ENCODE data around the gene AGPAT1.

Gene AGPAT1

DNA sequence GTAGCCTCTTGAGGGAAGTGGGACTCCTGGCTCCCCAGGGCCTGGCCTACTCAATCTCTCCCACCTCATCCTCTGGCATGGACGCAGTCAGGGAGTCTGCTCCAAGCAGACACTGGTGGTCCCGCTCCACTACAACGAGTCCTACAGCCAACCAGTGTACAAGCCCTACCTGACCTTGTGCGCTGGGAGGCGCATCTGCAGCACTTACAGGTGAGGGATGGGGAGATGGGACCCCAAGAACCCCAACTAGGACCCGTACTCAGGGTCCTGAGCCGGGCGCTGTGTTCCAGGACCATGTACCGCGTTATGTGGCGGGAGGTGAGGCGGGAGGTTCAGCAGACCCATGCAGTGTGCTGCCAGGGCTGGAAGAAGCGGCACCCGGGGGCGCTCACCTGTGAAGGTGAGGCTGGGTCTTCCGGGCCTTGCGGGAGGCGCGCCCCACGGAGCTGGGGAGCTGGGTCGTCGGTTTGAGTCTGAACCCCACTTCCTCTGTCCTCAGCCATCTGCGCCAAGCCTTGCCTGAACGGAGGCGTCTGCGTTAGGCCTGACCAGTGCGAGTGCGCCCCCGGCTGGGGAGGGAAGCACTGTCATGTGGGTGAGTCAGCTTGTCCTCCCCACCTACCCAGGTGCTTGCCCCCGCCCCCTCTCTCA lies 9.3 kb downstream of the AGPAT1 start:
- Histone ChIP-seq H3K27me3 (ENCODE audit: control insufficient read depth, insufficient read depth, low read length) (no peaks in the 10 kb centered on the region), H3K9me3 (ENCODE audit: control insufficient read depth, low read length) (no peaks in the 10 kb centered on the region), H3K79me2 (no peaks in the 10 kb centered on the region), H2AFZ (no peak overlapping the region), H3K4me3 (ENCODE audit: low read depth, low read length) (no peak overlapping the region), H3K9ac (no peak overlapping the region), H3K27ac (no peak overlapping the region), H3K4me2 (ENCODE audit: low read length) (no peak overlapping the region), H3K4me1 (no peaks in the 10 kb centered on the region), H3K36me3 (ENCODE audit: control insufficient read depth, insufficient read depth, low read length) (no peaks in the 10 kb centered on the region)
- TF ChIP-seq, protein P1, sequence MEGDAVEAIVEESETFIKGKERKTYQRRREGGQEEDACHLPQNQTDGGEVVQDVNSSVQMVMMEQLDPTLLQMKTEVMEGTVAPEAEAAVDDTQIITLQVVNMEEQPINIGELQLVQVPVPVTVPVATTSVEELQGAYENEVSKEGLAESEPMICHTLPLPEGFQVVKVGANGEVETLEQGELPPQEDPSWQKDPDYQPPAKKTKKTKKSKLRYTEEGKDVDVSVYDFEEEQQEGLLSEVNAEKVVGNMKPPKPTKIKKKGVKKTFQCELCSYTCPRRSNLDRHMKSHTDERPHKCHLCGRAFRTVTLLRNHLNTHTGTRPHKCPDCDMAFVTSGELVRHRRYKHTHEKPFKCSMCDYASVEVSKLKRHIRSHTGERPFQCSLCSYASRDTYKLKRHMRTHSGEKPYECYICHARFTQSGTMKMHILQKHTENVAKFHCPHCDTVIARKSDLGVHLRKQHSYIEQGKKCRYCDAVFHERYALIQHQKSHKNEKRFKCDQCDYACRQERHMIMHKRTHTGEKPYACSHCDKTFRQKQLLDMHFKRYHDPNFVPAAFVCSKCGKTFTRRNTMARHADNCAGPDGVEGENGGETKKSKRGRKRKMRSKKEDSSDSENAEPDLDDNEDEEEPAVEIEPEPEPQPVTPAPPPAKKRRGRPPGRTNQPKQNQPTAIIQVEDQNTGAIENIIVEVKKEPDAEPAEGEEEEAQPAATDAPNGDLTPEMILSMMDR (IDR thresholded peaks at IDR 0.05), result no peak

DNA sequence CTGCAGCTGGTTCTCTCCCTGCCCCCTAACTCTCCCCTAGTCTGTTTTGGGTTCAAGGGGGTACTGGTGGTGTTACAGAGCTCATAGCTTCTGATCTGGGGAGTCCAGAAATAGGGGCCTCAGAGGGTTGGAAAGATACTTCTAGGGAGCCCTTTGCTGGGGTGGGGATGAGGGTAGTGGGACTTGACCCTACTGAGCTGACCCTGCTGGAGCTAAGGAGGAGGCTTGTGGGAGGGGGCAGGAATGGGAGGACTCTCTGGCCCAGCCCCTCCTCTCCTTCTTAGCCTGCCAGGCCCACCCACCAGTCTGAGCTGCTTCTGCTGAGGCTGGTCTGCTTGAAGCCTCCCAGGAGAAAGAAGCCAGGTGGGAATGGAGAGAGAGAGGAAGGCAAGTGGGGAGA lies 11.6 kb downstream of the AGPAT1 start, which contains the start of gene EGFL8:
EGFL8 (plus strand) TSS at position 301 of the 400 bp plus-strand sequence. CDS start 1,571 bp downstream, outside the sequence.
- Histone ChIP-seq H3K4me2 (ENCODE audit: low read length) (no peak within 1 kb of the TSS), H3K27me3 (ENCODE audit: control insufficient read depth, insufficient read depth, low read length) (no peaks in the 10 kb centered on the region), H3K79me2 (no peaks in the 10 kb centered on the region), H3K4me3 (ENCODE audit: low read depth, low read length) (no peak within 1 kb of the TSS), H3K36me3 (ENCODE audit: control insufficient read depth, insufficient read depth, low read length) (no peaks in the 10 kb centered on the region), H3K27ac (peak within 1 kb of the TSS; percentile 11), H2AFZ (no peak within 1 kb of the TSS), H3K9me3 (ENCODE audit: control insufficient read depth, low read length) (no peaks in the 10 kb centered on the region), H3K4me1 (no peaks in the 10 kb centered on the region), H3K9ac (no peak within 1 kb of the TSS)
- TF ChIP-seq, protein P1 (IDR thresholded peaks at IDR 0.05), result no peak

DNA sequence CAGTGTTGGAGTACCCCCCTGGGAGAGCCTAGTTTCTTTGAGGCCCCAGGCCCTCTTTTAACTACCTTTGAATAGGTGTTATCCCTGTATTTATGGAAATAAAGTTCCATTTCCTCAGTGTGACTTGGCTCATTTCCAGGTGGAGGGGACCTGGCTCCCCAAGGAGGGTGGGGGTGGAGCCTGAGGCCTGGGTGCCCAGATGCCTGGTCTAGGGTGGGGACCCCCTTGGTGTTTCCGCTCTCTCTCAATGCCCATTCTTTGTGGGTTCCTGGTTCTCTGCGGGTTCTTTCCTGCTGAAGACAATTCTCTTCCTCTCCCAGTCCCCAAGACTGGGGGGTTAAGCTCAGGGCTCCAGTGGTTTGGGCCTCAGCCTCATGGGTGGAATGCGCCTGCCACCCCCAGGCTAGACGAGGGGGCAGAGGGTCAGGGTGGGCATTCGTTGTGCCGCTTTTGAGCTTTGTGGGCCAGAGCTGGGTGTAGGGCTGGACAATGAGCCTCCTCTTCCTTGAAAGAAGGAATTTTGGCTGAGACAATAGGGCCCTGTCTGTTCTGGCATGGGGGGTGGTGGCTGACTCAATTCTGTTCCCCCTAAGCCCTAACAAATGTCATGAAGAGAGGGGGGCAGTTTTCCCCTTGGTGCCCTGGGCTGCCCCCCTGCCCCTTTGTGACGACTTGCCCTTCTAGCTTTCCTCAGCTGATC lies 12.2 kb downstream of the AGPAT1 start:
- Histone ChIP-seq H2AFZ (no peak overlapping the region), H3K27me3 (ENCODE audit: control insufficient read depth, insufficient read depth, low read length) (no peaks in the 10 kb centered on the region), H3K4me3 (ENCODE audit: low read depth, low read length) (no peak overlapping the region), H3K4me2 (ENCODE audit: low read length) (no peak overlapping the region), H3K36me3 (ENCODE audit: control insufficient read depth, insufficient read depth, low read length) (no peaks in the 10 kb centered on the region), H3K4me1 (no peaks in the 10 kb centered on the region), H3K27ac (peak overlapping the region; percentile 11), H3K9me3 (ENCODE audit: control insufficient read depth, low read length) (no peaks in the 10 kb centered on the region), H3K9ac (no peak overlapping the region), H3K79me2 (no peaks in the 10 kb centered on the region)
- TF ChIP-seq, protein P1 (IDR thresholded peaks at IDR 0.05), result no peak

DNA sequence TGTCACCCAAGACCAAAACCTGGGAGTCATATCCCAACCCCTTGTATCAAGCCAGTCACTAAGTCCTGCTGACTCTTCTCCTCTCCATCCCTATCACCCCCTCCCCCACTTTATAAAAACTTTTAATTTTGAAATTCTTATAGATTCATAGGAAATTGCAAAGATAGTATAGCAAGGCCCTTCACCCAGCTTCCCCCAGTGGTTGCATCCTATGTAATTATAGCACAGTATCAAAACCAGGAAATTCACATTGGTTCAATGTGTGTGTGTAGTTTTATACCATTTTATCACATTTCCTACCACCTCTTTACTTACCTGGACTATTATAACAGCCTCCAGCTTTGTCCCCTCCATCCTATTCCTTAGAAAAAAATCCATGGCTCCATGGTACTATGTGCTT lies 17.8 kb downstream of the AGPAT1 start:
- H3K36me3 ChIP-seq (ENCODE audit: control insufficient read depth, insufficient read depth, low read length), result no peaks in the 10 kb centered on the region

More for the DNA sequence above, 17.8 kb downstream of the AGPAT1 start:
- Histone ChIP-seq H2AFZ (no peak overlapping the region), H3K9me3 (ENCODE audit: control insufficient read depth, low read length) (no peaks in the 10 kb centered on the region), H3K27ac (no peak overlapping the region), H3K4me3 (ENCODE audit: low read depth, low read length) (no peak overlapping the region), H3K4me1 (peaks cover 3% of the 10 kb centered on the region), H3K27me3 (ENCODE audit: control insufficient read depth, insufficient read depth, low read length) (no peaks in the 10 kb centered on the region), H3K4me2 (ENCODE audit: low read length) (no peak overlapping the region), H3K79me2 (peaks cover 9% of the 10 kb centered on the region), H3K9ac (no peak overlapping the region)
- TF ChIP-seq, protein P1 (IDR thresholded peaks at IDR 0.05), result no peak

Data from parathyroid adenoma (tissue), 2 donors.